Ascending aorta (tissue), 2 donors: ENCODE results near the gene ATRNL1. TPM values are rescaled to one million over a fixed set of nuclear protein-coding genes. Genes with fewer than 3 reads are reported as not detected.

Experiments used
- DNase-seq, 2 donors: peaks; one replicate each; pipeline ENCODE4 v3.0.0-alpha.2; 2019; ENCODE audit warnings: low spot score in 2 of 2
- H3K27ac ChIP-seq, 2 donors: fragments of 200-600 bp; sonication (generic); one replicate each; pipeline ENCODE4 v1.5.1; 2016 to 2017; ENCODE audit warnings: mild to moderate bottlenecking in 1 of 2
- H3K27me3 ChIP-seq: fragments of 200-600 bp; sonication (generic); one replicate; pipeline ENCODE4 v1.5.1; 2017
- H3K36me3 ChIP-seq, 2 donors: fragments of 200-600 bp; sonication (generic); one replicate each; pipeline ENCODE4 v1.5.1; 2016
- H3K4me1 ChIP-seq, 2 donors: fragments of 200-600 bp; sonication (generic); one replicate each; pipeline ENCODE4 v1.5.1; 2016 to 2017; ENCODE audit warnings: mild to moderate bottlenecking in 1 of 2
- H3K4me3 ChIP-seq, 2 donors: fragments of 200-600 bp; sonication (generic); one replicate each; pipeline ENCODE4 v1.5.1; 2016 to 2017; ENCODE audit warnings: mild to moderate bottlenecking in 1 of 2
- H3K9me3 ChIP-seq, 2 donors: fragments of 200-600 bp; sonication (generic); one replicate each; pipeline ENCODE4 v1.5.1; 2016
- intact Hi-C: fragments of 100-400 bp; cut with DNase I; formaldehyde crosslinking; loops from one replicate; pipeline ENCODE4 v1.15.1; 2023
- total RNA-seq: library from RNA; depleted of rRNA; stranded (reverse); fragments of >200 nt; gene quantifications from one replicate; pipeline ENCODE4 v1.1.0, GENCODE V29; 2016
- TF ChIP-seq, protein P1 (sequence below), 3 experiments: fragments of 200-600 bp in 2 of 3; fragments of 450-650 bp in 1 of 3; sonication (generic) in 2 of 3; IDR thresholded peaks; one replicate each; pipeline ENCODE4 v1.5.1; 2016 to 2019; ENCODE audit warnings: antibody characterized with exemption in 3 of 3, mild to moderate bottlenecking in 1 of 3, moderate library complexity in 1 of 3

ATRNL1 gene
- total RNA-seq, 1 donor from 2014 or later: 15.4 TPM

DNA sequence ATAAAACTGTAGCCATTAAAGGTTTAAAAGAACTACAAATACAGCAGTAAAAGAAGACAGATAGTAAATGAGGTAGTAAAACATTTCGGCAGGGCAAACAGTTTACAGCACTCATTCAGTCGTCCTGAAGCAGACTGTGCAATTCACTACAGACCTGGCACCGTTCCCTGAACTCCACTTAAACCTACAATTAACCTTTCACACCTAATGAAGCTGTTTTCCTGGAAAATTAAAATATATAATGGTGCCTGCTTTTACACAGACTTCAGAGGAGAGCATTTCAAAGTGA is 844.5 kb downstream of the ATRNL1 start:
- no peak for DNase-seq
- no peak overlapping the region for H3K27ac ChIP-seq
- no peaks in the 10 kb centered on the region for H3K36me3 ChIP-seq
- H3K4me1 ChIP-seq: peaks cover 0 to 2% of the 10 kb centered on the region in 2 donors
- intact Hi-C loops: loop anchor here (10.0 kb wide), 1 partner anchor 233 kb away; no protein-coding TSS in a partner anchor
- no peak overlapping the region for H3K4me3 ChIP-seq
- H3K9me3 ChIP-seq: no peaks in the 10 kb centered on the region
- TF ChIP-seq, protein P1, sequence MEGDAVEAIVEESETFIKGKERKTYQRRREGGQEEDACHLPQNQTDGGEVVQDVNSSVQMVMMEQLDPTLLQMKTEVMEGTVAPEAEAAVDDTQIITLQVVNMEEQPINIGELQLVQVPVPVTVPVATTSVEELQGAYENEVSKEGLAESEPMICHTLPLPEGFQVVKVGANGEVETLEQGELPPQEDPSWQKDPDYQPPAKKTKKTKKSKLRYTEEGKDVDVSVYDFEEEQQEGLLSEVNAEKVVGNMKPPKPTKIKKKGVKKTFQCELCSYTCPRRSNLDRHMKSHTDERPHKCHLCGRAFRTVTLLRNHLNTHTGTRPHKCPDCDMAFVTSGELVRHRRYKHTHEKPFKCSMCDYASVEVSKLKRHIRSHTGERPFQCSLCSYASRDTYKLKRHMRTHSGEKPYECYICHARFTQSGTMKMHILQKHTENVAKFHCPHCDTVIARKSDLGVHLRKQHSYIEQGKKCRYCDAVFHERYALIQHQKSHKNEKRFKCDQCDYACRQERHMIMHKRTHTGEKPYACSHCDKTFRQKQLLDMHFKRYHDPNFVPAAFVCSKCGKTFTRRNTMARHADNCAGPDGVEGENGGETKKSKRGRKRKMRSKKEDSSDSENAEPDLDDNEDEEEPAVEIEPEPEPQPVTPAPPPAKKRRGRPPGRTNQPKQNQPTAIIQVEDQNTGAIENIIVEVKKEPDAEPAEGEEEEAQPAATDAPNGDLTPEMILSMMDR (IDR thresholded peaks at IDR 0.05): no peak
- H3K27me3 ChIP-seq: no peaks in the 10 kb centered on the region

DNA sequence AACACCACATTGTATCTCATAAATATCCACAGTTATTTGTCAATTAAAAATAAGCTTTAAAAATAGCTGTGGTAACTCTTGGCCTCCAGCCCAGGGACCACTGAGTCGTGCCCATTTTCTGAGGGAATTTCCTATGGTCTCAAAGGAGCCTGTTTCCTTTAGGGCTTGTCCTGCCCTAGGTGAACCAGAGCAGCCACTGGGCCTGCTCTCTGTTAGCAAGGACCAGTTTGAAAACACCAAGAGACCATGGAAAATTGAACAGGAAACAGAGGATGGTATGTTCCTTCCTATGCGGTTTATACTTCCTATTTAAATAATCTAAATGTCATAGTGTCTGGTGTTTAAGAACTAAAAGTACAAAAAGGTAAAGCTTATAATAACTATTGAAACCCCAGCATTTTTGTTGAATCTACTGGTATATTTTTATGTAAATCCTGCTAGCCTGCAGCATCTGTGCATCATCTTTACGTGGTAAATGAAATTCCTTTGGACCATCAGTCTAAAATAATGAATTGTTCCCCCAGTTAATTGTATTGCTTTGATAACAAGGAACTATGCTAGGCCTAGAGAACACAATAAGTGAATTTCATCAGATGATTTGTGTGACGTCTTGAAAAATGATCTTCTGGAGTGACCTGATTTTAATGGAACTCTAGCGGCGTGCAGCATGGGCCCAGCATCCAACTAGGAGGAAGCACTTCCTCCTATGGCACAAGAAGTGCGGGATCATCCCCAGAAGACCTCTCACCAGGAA is 846.1 kb downstream of the ATRNL1 start:
- TF ChIP-seq, protein P1 (IDR thresholded peaks at IDR 0.05): no peak
- H3K4me1 ChIP-seq: peaks cover 0 to 2% of the 10 kb centered on the region in 2 donors
- no peak for DNase-seq
- intact Hi-C loops: loop anchor here (10.0 kb wide), 1 partner anchor 234 kb away; no protein-coding TSS in a partner anchor
- no peaks in the 10 kb centered on the region for H3K27me3 ChIP-seq
- no peak overlapping the region for H3K27ac ChIP-seq
- no peak overlapping the region for H3K4me3 ChIP-seq
- no peaks in the 10 kb centered on the region for H3K36me3 ChIP-seq
- H3K9me3 ChIP-seq: no peaks in the 10 kb centered on the region

DNA sequence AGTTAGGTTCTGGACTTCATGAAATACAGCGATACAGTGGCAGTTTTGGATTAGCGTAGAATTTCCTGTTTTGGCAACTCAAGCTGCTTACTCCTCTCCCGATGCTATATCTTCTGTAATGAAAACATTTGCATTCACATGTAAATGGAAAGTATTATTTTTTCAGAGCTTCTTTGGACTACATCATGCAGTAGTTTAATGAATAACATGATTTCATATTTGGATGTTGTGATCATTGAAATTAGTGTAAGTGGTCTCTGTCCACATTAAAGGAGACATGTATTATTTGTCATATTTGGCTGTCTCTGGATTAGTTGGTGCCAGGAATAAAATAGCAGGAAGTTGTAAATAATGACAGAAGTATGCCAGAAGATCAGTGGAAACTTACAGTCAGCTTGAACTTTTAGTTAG is 848.2 kb downstream of the ATRNL1 start:
- peaks cover 0 to 2% of the 10 kb centered on the region in 2 donors for H3K4me1 ChIP-seq
- H3K9me3 ChIP-seq: no peaks in the 10 kb centered on the region
- no peak for DNase-seq
- H3K27ac ChIP-seq: no peak overlapping the region
- H3K36me3 ChIP-seq: no peaks in the 10 kb centered on the region
- TF ChIP-seq, protein P1 (IDR thresholded peaks at IDR 0.05): no peak
- intact Hi-C loops: no loop called here
- H3K27me3 ChIP-seq: no peaks in the 10 kb centered on the region
- no peak overlapping the region for H3K4me3 ChIP-seq

DNA sequence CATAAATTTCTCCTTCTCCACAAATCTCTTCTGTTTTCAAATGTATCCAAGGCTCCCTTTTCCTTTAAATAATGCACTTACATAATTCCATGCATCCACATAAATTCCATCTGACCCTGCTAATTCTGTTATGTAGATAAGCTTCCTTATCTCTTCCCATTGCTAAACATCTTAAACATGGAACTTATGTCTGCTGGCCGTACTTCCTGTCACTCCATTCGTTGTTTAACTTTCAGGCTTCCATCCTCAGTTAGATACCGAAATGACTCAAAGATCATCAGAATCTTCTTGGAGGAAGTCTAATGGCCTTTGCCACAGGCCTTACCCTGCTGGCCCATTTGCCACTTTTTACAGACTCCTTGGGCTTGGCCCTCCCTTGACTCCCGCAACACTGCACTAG is 848.9 kb downstream of the ATRNL1 start:
- intact Hi-C loops: no loop called here
- Histone ChIP-seq H3K9me3 (no peaks in the 10 kb centered on the region), H3K36me3 (no peaks in the 10 kb centered on the region), H3K4me1 (peaks cover 0 to 2% of the 10 kb centered on the region in 2 donors), H3K27me3 (no peaks in the 10 kb centered on the region), H3K27ac (no peak overlapping the region), H3K4me3 (no peak overlapping the region)
- DNase-seq: no peak
- TF ChIP-seq, protein P1 (IDR thresholded peaks at IDR 0.05): no peak

DNA sequence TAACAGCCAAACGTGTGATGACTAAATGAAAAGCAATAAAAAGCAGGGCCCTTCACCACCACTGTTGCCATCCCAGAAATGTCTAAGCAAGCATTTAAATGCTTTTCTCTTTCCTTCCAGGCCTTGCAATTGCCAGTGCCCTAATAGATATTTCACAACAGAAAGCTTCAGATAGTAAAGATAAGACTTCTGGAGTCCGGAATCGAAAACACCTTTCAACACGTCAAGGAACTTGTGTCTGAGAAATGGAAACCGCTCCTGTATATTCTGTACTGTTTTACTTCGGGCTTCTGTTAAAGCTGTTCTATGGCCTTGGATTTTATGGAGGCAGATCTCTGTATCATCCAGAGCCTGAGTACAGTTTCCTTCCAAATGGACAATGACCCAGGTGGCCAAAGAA is 851.4 kb downstream of the ATRNL1 start:
- H3K27ac ChIP-seq: no peak overlapping the region
- intact Hi-C loops: no loop called here
- H3K4me3 ChIP-seq: no peak overlapping the region
- H3K27me3 ChIP-seq: no peaks in the 10 kb centered on the region
- TF ChIP-seq, protein P1 (IDR thresholded peaks at IDR 0.05): no peak
- H3K36me3 ChIP-seq: no peaks in the 10 kb centered on the region
- H3K9me3 ChIP-seq: no peaks in the 10 kb centered on the region
- DNase-seq: no peak
- H3K4me1 ChIP-seq: peaks cover 0 to 2% of the 10 kb centered on the region in 2 donors
